Ascending aorta (tissue), 2 donors: Measurements from ENCODE around the gene C1orf53. TPM values are rescaled to one million over a fixed set of nuclear protein-coding genes. Genes with fewer than 3 reads are reported as not detected.
"Not testable (repeated sequence)": the region's sequence is repeated elsewhere in the genome, so short reads cannot be mapped to it uniquely, and the experiment has no call there.

ENCODE experiments used
- DNase-seq, 2 donors: peaks; one replicate each; pipeline ENCODE4 v3.0.0-alpha.2; 2019; ENCODE audit warnings: low spot score in 2 of 2
- H3K27ac ChIP-seq, 2 donors: fragments of 200-600 bp; sonication (generic); one replicate each; pipeline ENCODE4 v1.5.1; 2016 to 2017; ENCODE audit warnings: mild to moderate bottlenecking in 1 of 2
- H3K27me3 ChIP-seq: fragments of 200-600 bp; sonication (generic); one replicate; pipeline ENCODE4 v1.5.1; 2017
- H3K36me3 ChIP-seq, 2 donors: fragments of 200-600 bp; sonication (generic); one replicate each; pipeline ENCODE4 v1.5.1; 2016
- H3K4me1 ChIP-seq, 2 donors: fragments of 200-600 bp; sonication (generic); one replicate each; pipeline ENCODE4 v1.5.1; 2016 to 2017; ENCODE audit warnings: mild to moderate bottlenecking in 1 of 2
- H3K4me3 ChIP-seq, 2 donors: fragments of 200-600 bp; sonication (generic); one replicate each; pipeline ENCODE4 v1.5.1; 2016 to 2017; ENCODE audit warnings: mild to moderate bottlenecking in 1 of 2
- H3K9me3 ChIP-seq, 2 donors: fragments of 200-600 bp; sonication (generic); one replicate each; pipeline ENCODE4 v1.5.1; 2016
- CTCF ChIP-seq, 3 experiments: fragments of 200-600 bp in 2 of 3; fragments of 450-650 bp in 1 of 3; sonication (generic) in 2 of 3; IDR thresholded peaks; one replicate each; pipeline ENCODE4 v1.5.1; 2016 to 2019; ENCODE audit warnings: antibody characterized with exemption in 3 of 3, mild to moderate bottlenecking in 1 of 3, moderate library complexity in 1 of 3
- intact Hi-C: fragments of 100-400 bp; cut with DNase I; formaldehyde crosslinking; loops from one replicate; pipeline ENCODE4 v1.15.1; 2023
- total RNA-seq: library from RNA; depleted of rRNA; stranded (reverse); fragments of >200 nt; gene quantifications from one replicate; pipeline ENCODE4 v1.1.0, GENCODE V29; 2016

The C1orf53 gene
- total RNA-seq, 1 donor from 2014 or later = not detected

GRCh38 chr1:197928849-197929336, 26.5 kb downstream of the C1orf53 start:
- no peak overlapping the region for H3K4me3 ChIP-seq
- H3K27ac ChIP-seq = no peak overlapping the region
- DNase-seq = no peak
- intact Hi-C loops = no loop called here
- no peaks in the 10 kb centered on the region for H3K27me3 ChIP-seq
- H3K4me1 ChIP-seq = no peaks in the 10 kb centered on the region
- H3K9me3 ChIP-seq = no peaks in the 10 kb centered on the region
- H3K36me3 ChIP-seq = no peaks in the 10 kb centered on the region
- no peak for TF ChIP-seq CTCF (IDR thresholded peaks at IDR 0.05)

- DNase-seq = no peak
- no peak overlapping the region for H3K4me3 ChIP-seq
- no peaks in the 10 kb centered on the region for H3K4me1 ChIP-seq
- no peak overlapping the region for H3K27ac ChIP-seq
- TF ChIP-seq CTCF (IDR thresholded peaks at IDR 0.05) = no peak
- no peaks in the 10 kb centered on the region for H3K27me3 ChIP-seq
- no peaks in the 10 kb centered on the region for H3K36me3 ChIP-seq
- intact Hi-C loops = no loop called here
- no peaks in the 10 kb centered on the region for H3K9me3 ChIP-seq
These were observed 30.6 kb downstream of the C1orf53 start for GRCh38 chr1:197933016-197933415.

GRCh38 chr1:197933647-197934046, 31.2 kb downstream of the C1orf53 start:
- Histone ChIP-seq H3K4me1 (no peaks in the 10 kb centered on the region), H3K9me3 (no peaks in the 10 kb centered on the region), H3K27me3 (no peaks in the 10 kb centered on the region), H3K36me3 (no peaks in the 10 kb centered on the region), H3K4me3 (no peak overlapping the region), H3K27ac (no peak overlapping the region)
- no peak for DNase-seq
- intact Hi-C loops = no loop called here
- no peak for TF ChIP-seq CTCF (IDR thresholded peaks at IDR 0.05)

- no peak for TF ChIP-seq CTCF (IDR thresholded peaks at IDR 0.05)
- Histone ChIP-seq H3K27ac (no peak overlapping the region), H3K27me3 (no peaks in the 10 kb centered on the region), H3K9me3 (no peaks in the 10 kb centered on the region), H3K36me3 (no peaks in the 10 kb centered on the region), H3K4me3 (no peak overlapping the region), H3K4me1 (no peaks in the 10 kb centered on the region)
- intact Hi-C loops = no loop called here
- no peak for DNase-seq
These were observed 35.0 kb downstream of the C1orf53 start for GRCh38 chr1:197937381-197937780.

GRCh38 chr1:197937892-197938291, 35.5 kb downstream of the C1orf53 start:
- no peak for DNase-seq
- intact Hi-C loops = no loop called here

GRCh38 chr1:197939159-197939980, 36.9 kb downstream of the C1orf53 start:
- DNase-seq, H3K9me3 ChIP-seq, H3K36me3 ChIP-seq, H3K27me3 ChIP-seq, H3K4me3 ChIP-seq, H3K4me1 ChIP-seq, H3K27ac ChIP-seq, intact Hi-C loops: not testable (repeated sequence)

More at GRCh38 chr1:197937892-197938291, 35.5 kb downstream of the C1orf53 start:
- H3K4me3 ChIP-seq = no peak overlapping the region
- H3K27ac ChIP-seq = no peak overlapping the region
- H3K4me1 ChIP-seq = no peaks in the 10 kb centered on the region
- H3K9me3 ChIP-seq = no peaks in the 10 kb centered on the region
- no peaks in the 10 kb centered on the region for H3K36me3 ChIP-seq
- H3K27me3 ChIP-seq = no peaks in the 10 kb centered on the region
- TF ChIP-seq CTCF (IDR thresholded peaks at IDR 0.05) = no peak
